Dermis microvascular lymphatic vessel endothelial cell (primary cell): ENCODE measurements around the gene PCDHGA2. TPM values are rescaled to one million over a fixed set of nuclear protein-coding genes. Genes with fewer than 3 reads are reported as not detected.
"Not testable (repeated sequence)": the region's sequence is repeated elsewhere in the genome, so short reads cannot be mapped to it uniquely, and the experiment has no call there.

Experiments
- DNase-seq, 2 donors: peaks; one replicate each; pipeline versions ENCODE4 v3.0.0 to v3.0.0-alpha.2; 2010; ENCODE audit warnings: low read depth in 2 of 2
- total RNA-seq: library from RNA; depleted of rRNA; stranded (reverse); fragments of >200 nt; gene quantifications from 2 replicates; pipeline ENCODE4 v1.2.1, GENCODE V29; 2014

Gene PCDHGA2
- total RNA-seq, 1 donor from 2014 or later, result 0.39 TPM

DNA sequence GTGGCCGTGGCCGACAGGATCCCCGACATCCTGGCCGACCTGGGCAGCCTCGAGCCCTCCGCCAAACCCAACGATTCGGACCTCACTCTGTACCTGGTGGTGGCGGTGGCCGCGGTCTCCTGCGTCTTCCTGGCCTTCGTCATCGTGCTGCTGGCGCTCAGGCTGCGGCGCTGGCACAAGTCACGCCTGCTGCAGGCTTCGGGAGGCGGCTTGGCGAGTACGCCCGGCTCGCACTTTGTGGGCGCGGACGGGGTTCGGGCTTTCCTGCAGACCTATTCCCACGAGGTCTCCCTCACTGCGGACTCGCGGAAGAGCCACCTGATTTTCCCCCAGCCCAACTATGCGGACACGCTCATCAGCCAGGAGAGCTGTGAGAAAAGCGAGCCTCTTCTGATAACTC is 7.5 kb downstream of the PCDHGA2 start:
- DNase-seq, result not testable (repeated sequence)

DNA sequence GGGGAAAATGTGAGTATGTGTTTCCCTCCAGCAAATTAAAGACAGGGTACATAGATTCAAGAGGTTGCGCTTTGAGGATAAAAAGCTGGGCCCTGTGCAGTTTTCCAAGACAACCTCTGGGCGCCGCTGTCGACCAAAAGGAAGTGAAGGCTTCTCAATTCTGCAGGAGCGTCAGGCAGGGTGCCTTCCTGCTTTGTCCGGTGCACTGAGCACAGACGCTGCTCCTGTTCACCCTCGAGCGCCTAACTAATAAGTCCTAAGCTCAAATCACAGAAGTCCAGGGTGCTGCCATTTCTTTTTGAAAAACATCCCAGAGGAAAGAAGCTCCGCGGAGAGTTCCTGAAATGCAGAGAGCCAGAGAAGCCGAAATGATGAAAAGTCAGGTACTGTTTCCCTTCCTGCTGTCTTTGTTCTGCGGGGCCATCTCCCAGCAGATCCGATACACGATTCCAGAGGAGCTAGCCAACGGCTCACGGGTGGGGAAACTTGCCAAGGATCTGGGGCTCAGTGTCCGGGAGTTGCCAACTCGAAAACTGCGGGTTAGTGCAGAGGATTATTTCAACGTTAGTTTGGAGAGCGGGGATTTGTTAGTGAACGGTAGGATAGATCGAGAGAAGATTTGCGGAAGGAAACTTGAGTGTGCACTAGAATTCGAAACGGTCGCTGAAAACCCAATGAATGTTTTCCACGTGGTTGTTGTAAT is 11.5 kb downstream of the PCDHGA2 start, which contains the start of gene PCDHGB1:
Gene PCDHGB1, plus strand, starts transcription at position 183 of the 703 bp plus-strand sequence. Its CDS starts 162 bp downstream, at position 345.
- DNase-seq, result peak in 1 of 2 donors; percentile 42

DNA sequence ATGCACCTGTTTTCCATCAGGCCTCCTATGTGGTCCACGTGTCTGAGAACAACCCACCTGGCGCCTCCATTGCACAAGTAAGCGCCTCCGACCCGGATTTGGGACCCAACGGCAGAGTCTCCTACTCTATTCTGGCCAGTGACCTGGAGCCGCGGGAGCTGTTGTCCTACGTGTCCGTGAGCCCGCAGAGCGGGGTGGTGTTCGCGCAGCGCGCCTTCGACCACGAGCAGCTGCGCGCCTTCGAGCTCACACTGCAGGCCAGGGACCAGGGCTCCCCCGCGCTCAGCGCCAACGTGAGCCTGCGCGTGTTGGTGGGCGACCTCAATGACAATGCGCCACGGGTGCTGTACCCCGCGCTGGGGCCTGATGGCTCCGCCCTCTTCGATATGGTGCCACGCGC is 13.0 kb downstream of the PCDHGA2 start:
- DNase-seq, result no peak

DNA sequence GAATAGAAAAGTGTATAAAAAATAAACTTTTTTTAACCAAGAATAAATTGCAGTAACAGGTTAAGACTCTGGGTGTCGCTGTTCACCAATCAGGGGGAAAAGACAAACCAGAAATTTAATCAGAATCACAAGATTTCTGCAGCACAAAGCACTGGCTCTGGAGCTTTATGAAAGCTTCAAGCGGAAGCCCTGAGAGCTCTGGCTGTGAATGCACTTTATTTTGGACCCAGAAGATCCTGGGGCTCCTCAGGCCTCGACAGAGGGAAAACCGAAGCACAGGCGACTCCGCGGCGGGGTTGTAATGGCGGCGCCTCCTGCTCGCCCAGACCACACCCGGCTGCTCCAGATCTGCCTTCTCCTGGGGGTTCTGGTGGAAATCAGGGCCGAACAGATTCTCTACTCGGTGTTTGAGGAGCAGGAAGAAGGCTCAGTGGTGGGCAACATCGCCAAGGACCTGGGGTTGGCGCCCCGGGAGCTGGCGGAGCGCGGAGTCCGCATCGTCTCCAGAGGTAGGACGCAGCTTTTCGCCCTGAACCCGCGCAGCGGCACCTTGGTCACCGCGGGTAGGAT is 16.4 kb downstream of the PCDHGA2 start, which contains the start of gene PCDHGA4:
Gene PCDHGA4, plus strand, starts transcription at position 122 of the 570 bp plus-strand sequence. Its CDS starts 87 bp downstream, at position 209.
- DNase-seq, result peak in 1 of 2 donors; percentile 25

DNA sequence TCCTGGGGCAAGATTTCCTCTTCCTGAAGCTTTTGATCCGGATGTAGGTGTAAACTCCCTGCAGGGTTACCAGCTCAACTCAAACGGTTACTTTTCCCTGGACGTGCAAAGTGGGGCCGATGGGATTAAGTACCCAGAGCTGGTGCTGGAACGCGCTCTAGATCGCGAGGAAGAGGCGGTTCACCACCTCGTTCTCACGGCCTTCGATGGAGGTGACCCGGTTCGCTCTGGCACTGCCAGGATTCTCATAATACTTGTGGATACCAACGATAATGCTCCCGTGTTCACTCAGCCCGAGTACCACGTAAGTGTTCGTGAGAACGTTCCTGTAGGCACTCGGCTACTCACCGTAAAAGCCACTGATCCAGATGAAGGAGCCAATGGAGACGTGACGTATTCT is 17.1 kb downstream of the PCDHGA2 start:
- DNase-seq, result no peak

DNA sequence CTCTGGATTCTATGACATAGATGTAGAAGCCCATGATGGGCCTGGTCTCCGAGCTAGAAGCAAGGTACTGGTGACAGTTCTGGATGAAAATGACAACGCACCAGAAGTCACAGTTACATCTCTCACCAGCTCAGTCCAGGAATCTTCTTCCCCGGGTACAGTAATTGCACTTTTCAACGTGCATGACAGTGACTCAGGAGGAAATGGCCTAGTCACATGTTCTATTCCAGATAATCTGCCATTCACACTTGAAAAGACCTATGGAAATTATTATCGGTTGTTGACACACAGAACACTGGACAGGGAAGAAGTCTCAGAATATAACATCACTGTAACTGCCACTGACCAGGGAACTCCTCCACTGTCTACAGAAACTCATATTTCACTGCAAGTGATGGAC is 17.6 kb downstream of the PCDHGA2 start:
- DNase-seq, result no peak

DNA sequence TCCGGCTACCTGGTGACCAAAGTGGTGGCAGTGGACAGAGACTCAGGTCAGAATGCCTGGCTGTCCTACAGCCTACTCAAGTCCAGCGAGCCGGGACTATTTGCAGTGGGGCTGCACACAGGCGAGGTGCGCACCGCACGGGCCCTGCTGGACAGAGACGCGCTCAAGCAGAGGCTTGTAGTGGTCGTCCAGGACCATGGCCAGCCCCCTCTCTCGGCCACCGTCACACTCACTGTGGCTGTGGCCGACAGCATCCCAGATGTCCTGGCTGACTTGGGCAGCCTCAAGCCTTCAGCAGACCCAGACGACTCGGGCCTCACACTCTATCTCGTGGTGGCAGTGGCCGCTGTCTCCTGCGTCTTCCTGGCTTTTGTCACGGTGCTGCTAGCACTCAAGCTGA is 18.4 kb downstream of the PCDHGA2 start:
- DNase-seq, result no peak

DNA sequence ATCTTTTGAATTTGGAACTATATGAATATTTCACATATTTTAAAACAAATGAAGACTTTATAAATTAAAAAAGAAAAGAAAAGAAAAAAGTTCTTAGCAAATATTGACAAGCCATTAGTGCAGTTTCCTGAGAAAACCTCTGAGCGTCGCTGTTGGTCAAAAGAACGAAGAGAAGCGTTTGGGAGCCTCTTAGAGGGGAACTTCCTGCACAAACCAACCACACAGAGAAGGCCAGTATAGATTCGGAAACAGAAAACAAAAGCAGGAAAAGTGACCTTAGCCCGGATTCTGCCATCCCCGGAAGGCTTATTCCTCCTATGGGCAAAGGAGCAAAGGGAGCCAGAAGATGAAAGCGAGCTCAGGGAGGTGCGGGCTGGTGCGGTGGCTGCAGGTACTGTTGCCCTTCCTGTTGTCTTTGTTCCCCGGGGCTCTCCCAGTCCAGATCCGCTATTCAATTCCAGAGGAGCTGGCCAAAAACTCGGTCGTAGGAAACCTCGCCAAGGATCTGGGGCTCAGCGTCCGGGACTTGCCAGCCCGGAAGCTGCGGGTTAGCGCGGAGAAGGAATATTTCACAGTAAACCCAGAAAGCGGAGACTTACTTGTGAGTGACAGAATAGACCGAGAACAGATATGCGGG is 21.3 kb downstream of the PCDHGA2 start, which contains the start of gene PCDHGB2:
Gene PCDHGB2, plus strand, starts transcription at position 205 of the 637 bp plus-strand sequence. Its CDS starts 142 bp downstream, at position 347.
- DNase-seq, result peak in 1 of 2 donors; percentile 53

DNA sequence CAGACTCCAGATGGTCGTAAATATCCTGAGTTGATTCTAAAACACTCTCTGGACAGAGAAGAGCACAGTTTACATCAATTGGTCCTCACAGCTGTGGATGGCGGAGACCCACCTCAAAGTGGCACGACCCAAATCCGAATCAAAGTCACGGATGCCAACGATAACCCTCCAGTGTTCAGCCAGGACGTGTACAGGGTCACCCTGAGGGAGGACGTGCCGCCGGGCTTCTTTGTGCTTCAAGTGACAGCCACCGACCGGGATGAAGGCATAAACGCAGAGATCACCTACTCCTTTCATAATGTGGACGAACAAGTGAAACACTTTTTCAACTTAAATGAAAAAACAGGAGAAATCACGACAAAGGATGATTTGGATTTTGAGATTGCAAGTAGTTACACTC is 22.1 kb downstream of the PCDHGA2 start:
- no peak for DNase-seq

DNA sequence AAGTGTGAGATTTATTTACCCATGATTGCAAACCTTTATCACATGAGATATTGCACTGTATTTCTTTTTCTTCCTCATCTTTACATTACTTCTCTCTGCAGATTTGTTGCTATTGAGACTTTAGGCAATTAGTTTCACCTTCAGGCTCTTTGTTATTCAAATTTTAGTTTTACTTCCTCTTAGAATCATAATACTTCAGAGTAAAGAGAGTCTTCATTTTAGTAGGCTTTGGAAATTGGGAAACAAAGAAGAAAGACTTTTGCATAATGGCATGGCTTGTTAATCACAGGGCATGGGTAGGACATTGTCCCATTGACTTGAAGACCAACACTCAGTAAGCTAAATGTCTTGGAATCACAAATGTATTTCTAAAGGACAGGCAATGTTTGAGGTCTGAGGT is 24.2 kb downstream of the PCDHGA2 start:
- DNase-seq, result no peak

DNA sequence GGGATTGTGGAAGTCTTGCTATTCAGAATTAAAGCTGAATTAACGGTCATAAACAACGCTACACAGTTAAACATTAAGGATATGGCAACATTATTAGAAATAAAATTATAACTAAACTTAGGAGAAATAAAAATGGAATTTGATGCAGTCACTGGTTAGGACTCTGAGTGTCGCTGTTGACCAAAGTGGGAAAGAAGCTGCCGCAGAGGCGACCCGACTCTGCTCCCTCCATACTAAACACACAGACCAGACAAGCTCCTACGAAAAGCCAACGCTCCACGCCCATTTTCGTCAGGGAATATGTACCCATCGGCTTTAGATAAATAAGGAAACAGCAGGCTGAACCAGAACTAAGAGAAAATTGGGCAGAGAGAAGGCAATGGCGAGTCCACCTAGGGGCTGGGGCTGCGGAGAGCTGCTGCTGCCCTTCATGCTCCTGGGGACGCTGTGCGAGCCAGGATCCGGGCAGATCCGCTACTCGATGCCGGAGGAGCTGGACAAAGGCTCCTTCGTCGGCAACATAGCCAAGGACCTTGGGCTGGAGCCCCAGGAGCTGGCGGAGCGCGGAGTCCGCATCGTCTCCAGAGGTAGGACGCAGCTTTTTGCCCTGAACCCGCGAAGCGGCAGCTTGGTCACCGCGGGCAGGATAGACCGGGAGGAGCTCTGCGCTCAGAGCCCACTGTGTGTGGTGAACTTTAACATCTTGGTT is 25.5 kb downstream of the PCDHGA2 start, which contains the start of gene PCDHGA5:
Gene PCDHGA5, plus strand, starts transcription at position 211 of the 709 bp plus-strand sequence. Its CDS starts 169 bp downstream, at position 380.
- DNase-seq, result no peak

DNA sequence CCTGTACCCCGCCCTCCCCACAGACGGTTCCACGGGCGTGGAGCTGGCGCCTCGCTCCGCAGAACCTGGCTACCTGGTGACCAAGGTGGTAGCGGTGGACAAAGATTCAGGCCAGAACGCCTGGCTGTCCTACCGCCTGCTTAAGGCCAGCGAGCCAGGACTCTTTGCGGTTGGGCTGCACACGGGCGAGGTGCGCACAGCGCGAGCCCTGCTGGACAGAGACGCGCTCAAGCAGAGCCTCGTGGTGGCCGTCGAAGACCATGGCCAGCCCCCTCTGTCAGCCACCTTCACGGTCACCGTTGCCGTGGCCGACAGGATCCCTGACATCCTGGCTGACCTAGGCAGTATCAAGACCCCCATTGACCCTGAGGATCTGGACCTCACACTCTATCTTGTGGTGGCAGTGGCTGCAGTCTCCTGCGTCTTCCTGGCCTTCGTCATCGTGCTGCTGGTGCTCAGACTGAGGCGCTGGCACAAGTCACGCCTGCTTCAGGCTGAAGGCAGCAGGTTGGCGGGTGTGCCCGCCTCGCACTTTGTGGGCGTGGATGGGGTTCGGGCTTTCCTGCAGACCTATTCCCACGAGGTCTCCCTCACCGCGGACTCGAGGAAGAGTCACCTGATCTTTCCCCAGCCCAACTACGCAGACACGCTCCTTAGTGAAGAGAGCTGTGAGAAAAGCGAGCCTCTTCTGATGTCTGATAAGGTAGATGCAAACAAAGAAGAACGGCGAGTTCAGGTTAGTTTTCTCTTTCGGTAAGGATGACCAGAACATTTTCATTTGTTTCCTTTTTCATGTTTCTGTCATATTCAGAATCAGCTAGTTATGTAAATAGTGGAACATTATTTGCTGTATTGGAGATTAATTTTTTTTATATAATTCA is 27.7 kb downstream of the PCDHGA2 start:
- no peak for DNase-seq

DNA sequence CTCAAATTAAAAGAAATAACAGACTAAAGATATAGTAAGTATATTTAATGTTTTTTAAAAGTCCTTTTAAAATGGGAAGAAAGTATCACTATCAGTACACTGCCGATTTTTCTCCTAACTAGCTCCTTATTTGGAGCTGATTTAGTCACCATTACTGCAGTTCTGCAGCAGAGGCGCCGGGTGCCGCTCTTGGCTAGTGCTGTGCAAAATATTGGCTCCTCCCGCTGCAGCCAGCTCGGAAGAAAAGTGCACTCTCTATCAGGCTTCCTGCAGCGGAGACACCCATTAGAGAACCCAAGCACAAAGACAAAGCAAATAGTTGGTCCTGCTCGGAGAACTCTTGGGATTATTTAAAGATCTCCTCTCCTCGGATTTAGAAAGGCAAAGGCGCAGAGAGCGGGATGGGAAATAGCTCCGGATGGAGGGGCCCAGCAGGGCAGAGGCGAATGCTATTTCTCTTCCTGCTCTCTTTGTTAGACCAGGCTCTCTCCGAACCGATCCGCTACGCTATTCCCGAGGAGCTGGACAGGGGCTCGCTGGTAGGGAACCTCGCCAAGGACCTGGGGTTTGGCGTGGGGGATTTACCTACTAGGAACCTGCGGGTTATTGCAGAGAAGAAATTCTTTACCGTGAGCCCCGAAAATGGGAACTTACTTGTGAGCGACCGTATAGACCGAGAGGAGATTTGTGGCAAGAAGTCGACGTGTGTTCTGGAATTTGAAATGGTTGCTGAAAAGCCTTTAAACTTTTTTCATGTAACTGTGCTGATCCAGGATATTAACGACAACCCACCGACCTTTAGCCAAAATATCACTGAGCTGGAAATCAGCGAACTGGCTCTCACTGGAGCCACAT is 31.7 kb downstream of the PCDHGA2 start, which contains the start of gene PCDHGB3:
Gene PCDHGB3, plus strand, starts transcription at position 249 of the 855 bp plus-strand sequence. Its CDS starts 153 bp downstream, at position 402.
- DNase-seq, result peak; percentile 38 to 71

DNA sequence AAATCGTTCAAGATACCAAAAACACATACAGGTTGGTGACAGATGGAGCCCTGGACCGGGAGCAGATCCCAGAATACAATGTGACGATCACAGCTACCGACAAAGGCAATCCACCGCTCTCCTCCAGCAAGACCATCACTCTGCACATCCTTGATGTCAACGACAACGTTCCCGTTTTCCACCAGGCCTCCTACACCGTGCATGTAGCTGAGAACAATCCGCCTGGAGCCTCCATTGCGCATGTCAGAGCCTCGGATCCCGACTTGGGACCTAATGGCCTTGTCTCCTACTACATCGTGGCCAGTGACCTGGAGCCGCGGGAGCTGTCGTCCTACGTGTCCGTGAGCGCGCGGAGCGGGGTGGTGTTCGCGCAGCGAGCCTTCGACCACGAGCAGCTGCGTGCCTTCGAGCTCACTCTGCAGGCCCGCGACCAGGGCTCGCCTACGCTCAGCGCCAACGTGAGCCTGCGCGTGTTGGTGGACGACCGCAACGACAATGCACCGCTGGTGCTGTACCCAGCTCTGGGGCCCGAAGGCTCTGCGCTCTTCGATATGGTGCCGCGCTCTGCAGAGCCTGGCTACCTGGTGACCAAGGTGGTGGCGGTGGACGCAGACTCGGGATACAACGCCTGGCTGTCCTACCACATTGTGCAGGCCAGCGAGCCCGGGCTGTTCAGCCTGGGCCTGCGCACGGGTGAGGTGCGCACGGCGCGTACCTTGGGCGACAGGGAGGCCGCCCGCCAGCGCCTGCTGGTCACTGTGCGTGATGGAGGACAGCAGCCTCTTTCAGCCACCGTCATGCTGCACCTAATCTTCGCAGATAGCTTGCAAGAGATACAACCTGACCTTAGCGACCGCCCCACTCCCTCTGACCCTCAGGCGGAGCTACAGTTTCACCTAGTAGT is 33.3 kb downstream of the PCDHGA2 start:
- DNase-seq, result no peak

DNA sequence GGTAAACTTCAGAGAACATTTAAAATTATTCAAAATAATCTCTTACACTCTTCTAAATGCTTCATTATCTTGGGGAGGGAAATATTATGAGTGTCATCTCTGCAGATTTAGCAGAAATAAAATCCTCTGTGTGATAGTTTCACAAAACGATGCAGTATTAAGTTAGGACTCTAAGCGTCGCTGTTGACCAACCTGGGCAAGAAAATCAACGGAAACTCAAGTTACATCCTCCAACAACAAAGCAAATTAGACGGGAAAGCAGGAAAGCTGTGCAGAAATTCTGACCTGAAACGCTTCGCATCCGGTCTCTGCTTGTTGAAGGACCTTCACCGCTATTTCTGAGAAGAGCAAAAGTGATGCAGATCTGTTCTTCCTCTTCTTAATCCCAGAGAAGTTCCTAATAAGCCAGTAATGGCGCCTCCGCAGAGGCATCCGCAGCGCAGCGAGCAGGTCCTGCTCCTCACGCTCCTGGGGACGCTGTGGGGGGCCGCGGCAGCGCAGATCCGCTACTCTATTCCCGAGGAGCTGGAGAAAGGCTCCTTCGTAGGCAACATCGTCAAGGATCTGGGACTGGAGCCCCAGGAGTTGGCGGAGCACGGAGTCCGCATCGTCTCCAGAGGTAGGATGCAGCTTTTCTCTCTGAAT is 35.2 kb downstream of the PCDHGA2 start, which contains the start of gene PCDHGA6:
Gene PCDHGA6, plus strand, starts transcription at position 219 of the 645 bp plus-strand sequence. Its CDS starts 193 bp downstream, at position 412.
- DNase-seq, result peak in 1 of 2 donors; percentile 42

DNA sequence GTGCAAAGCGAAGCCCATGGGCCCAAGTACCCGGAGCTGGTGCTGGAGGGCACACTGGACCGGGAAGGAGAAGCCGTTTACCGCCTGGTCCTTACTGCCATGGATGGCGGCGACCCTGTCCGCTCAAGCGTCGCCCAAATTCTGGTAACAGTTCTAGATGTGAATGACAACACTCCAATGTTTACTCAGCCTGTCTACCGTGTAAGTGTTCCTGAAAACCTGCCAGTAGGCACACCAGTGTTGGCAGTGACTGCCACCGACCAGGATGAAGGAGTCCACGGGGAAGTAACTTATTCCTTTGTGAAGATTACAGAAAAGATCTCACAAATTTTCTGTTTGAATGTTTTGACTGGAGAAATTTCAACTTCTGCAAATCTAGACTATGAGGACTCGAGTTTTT is 36.1 kb downstream of the PCDHGA2 start:
- no peak for DNase-seq

DNA sequence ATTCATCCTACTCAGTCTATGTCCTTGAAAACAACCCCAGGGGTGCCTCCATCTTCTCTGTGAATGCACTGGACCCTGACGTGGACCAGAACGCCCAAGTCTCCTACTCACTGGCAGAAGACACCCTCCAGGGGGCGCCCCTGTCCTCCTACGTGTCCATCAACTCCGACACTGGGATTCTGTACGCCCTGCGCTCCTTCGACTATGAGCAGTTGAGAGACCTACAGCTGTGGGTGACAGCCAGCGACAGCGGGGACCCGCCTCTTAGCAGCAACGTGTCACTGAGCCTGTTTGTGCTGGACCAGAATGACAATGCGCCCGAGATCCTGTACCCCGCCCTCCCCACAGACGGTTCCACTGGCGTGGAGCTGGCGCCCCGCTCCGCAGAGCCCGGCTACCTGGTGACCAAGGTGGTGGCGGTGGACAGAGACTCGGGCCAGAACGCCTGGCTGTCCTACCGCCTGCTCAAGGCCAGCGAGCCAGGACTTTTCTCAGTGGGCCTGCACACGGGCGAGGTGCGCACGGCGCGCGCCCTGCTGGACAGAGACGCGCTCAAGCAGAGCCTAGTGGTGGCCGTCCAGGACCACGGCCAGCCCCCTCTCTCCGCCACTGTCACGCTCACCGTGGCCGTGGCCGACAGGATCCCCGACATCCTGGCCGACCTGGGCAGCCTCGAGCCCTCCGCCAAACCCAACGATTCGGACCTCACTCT is 37.0 kb downstream of the PCDHGA2 start:
- not testable (repeated sequence) for DNase-seq
